Measurements from ENCODE around the gene PEPD. TPM values are rescaled to one million over a fixed set of nuclear protein-coding genes. Genes with fewer than 3 reads are reported as not detected.

The PEPD gene
- total RNA-seq, 1 donor, result 87.9 TPM

GRCh38 chr19:33384983-33385382, 136.6 kb downstream of the PEPD start:
- H3K36me3 ChIP-seq (ENCODE audit: insufficient read depth, low read length), result peaks cover 4% of the 10 kb centered on the region
- no peak for DNase-seq (ENCODE audit: insufficient read length, low spot score, missing footprints)
- no peak overlapping the region for H3K4me2 ChIP-seq (ENCODE audit: insufficient read depth, low read length)
- TF ChIP-seq CTCF (IDR thresholded peaks at IDR 0.05; ENCODE audit: extremely low read depth, low read depth, low read length), result no peak
- H3K4me3 ChIP-seq (ENCODE audit: insufficient read depth, low read length), result no peak overlapping the region
- H3K27me3 ChIP-seq (ENCODE audit: insufficient read depth, low read length), result no peaks in the 10 kb centered on the region
- H3K27ac ChIP-seq (ENCODE audit: low read depth, low read length), result no peak overlapping the region
- H2AFZ ChIP-seq (ENCODE audit: low read length), result no peak overlapping the region
- no peaks in the 10 kb centered on the region for H3K9me3 ChIP-seq (ENCODE audit: low read depth, low read length)
- peaks cover 85% of the 10 kb centered on the region for H3K79me2 ChIP-seq (ENCODE audit: insufficient read depth, low read length)
- H3K4me1 ChIP-seq (ENCODE audit: insufficient read depth, low read length), result peaks cover 3% of the 10 kb centered on the region
- H4K20me1 ChIP-seq (ENCODE audit: insufficient read depth, low read length), result peaks cover 44% of the 10 kb centered on the region

GRCh38 chr19:33383720-33384292, 137.8 kb downstream of the PEPD start:
- Histone ChIP-seq H2AFZ (ENCODE audit: low read length) (no peak overlapping the region), H3K27me3 (ENCODE audit: insufficient read depth, low read length) (no peaks in the 10 kb centered on the region), H3K4me1 (ENCODE audit: insufficient read depth, low read length) (peaks cover 3% of the 10 kb centered on the region), H4K20me1 (ENCODE audit: insufficient read depth, low read length) (peaks cover 56% of the 10 kb centered on the region), H3K36me3 (ENCODE audit: insufficient read depth, low read length) (peaks cover 12% of the 10 kb centered on the region), H3K9me3 (ENCODE audit: low read depth, low read length) (no peaks in the 10 kb centered on the region), H3K27ac (ENCODE audit: low read depth, low read length) (no peak overlapping the region), H3K79me2 (ENCODE audit: insufficient read depth, low read length) (peaks cover 92% of the 10 kb centered on the region), H3K4me2 (ENCODE audit: insufficient read depth, low read length) (no peak overlapping the region), H3K4me3 (ENCODE audit: insufficient read depth, low read length) (no peak overlapping the region)
- TF ChIP-seq CTCF (IDR thresholded peaks at IDR 0.05; ENCODE audit: extremely low read depth, low read depth, low read length), result no peak
- DNase-seq (ENCODE audit: insufficient read length, low spot score, missing footprints), result peak; percentile 69

- H3K4me2 ChIP-seq (ENCODE audit: insufficient read depth, low read length), result no peak overlapping the region
- no peak for TF ChIP-seq CTCF (IDR thresholded peaks at IDR 0.05; ENCODE audit: extremely low read depth, low read depth, low read length)
- no peaks in the 10 kb centered on the region for H3K9me3 ChIP-seq (ENCODE audit: low read depth, low read length)
- no peaks in the 10 kb centered on the region for H3K27me3 ChIP-seq (ENCODE audit: insufficient read depth, low read length)
- DNase-seq (ENCODE audit: insufficient read length, low spot score, missing footprints), result no peak
- H2AFZ ChIP-seq (ENCODE audit: low read length), result no peak overlapping the region
- H3K27ac ChIP-seq (ENCODE audit: low read depth, low read length), result no peak overlapping the region
- H3K36me3 ChIP-seq (ENCODE audit: insufficient read depth, low read length), result peaks cover 12% of the 10 kb centered on the region
- no peak overlapping the region for H3K4me3 ChIP-seq (ENCODE audit: insufficient read depth, low read length)
- peaks cover 94% of the 10 kb centered on the region for H3K79me2 ChIP-seq (ENCODE audit: insufficient read depth, low read length)
- H4K20me1 ChIP-seq (ENCODE audit: insufficient read depth, low read length), result peaks cover 55% of the 10 kb centered on the region
- H3K4me1 ChIP-seq (ENCODE audit: insufficient read depth, low read length), result no peaks in the 10 kb centered on the region
Measured at GRCh38 chr19:33382982-33383381, 138.6 kb downstream of the PEPD start.

- Histone ChIP-seq H3K9me3 (ENCODE audit: low read depth, low read length) (no peaks in the 10 kb centered on the region), H3K4me3 (ENCODE audit: insufficient read depth, low read length) (no peak overlapping the region), H2AFZ (ENCODE audit: low read length) (no peak overlapping the region), H3K27me3 (ENCODE audit: insufficient read depth, low read length) (no peaks in the 10 kb centered on the region), H3K79me2 (ENCODE audit: insufficient read depth, low read length) (peaks cover 95% of the 10 kb centered on the region), H3K4me1 (ENCODE audit: insufficient read depth, low read length) (no peaks in the 10 kb centered on the region), H4K20me1 (ENCODE audit: insufficient read depth, low read length) (peaks cover 55% of the 10 kb centered on the region), H3K27ac (ENCODE audit: low read depth, low read length) (no peak overlapping the region), H3K36me3 (ENCODE audit: insufficient read depth, low read length) (peaks cover 12% of the 10 kb centered on the region), H3K4me2 (ENCODE audit: insufficient read depth, low read length) (no peak overlapping the region)
- no peak for TF ChIP-seq CTCF (IDR thresholded peaks at IDR 0.05; ENCODE audit: extremely low read depth, low read depth, low read length)
- DNase-seq (ENCODE audit: insufficient read length, low spot score, missing footprints), result no peak
Measured at GRCh38 chr19:33382006-33382405, 139.6 kb downstream of the PEPD start.

Data from osteoblast (primary cell).